T-cell (primary cell): ENCODE measurements around the gene PIPOX. TPM values are rescaled to one million over a fixed set of nuclear protein-coding genes. Genes with fewer than 3 reads are reported as not detected.

Experiments
- ATAC-seq, 4 experiments: fragments of 200-7000 bp in 3 of 4; fragments of 150-1000 bp in 1 of 4; cut with Tn5 transposase; replicated peaks in 1 of 4; 1 replicate in 3 of 4; 2 replicates in 1 of 4; pipeline ENCODE4 v1.10.0; 2021; ENCODE audit warnings: moderate library complexity in 3 of 4, mild to moderate bottlenecking in 2 of 4, moderate number of reproducible peaks in 1 of 4
- CTCF ChIA-PET, 2 donors: fragments of 300-600 bp; sonication (Branson Sonifier 250); formaldehyde crosslinking; loops; one replicate each; lab custom pipeline; 2022; ENCODE audit warnings: antibody characterized with exemption in 2 of 2; lab: Charles Lee
- POLR2A ChIA-PET, 2 donors: fragments of 300-600 bp; sonication (Branson Sonifier 250); formaldehyde crosslinking; loops; one replicate each; lab custom pipeline; 2022; ENCODE audit warnings: antibody characterized with exemption in 2 of 2; lab: Charles Lee
- DNase-seq, 35 experiments: peaks; one replicate each; pipeline versions ENCODE4 v3.0.0 to v3.0.0-alpha.2; 2013 to 2023
- H3K27ac ChIP-seq: one replicate; pipeline ENCODE4 v1.5.1; 2013; ENCODE audit warnings: low read length
- H3K27me3 ChIP-seq, 2 experiments: replicated peaks in 1 of 2; 1 replicate in 1 of 2; 2 replicates in 1 of 2; pipeline versions ENCODE4 v1.6.1 to v1.7.0; 2013; ENCODE audit warnings: low read length in 1 of 2, mixed read lengths in 1 of 2; ENCODE audit not compliant: control insufficient read depth in 2 of 2, insufficient read depth in 2 of 2; ENCODE audit errors: extremely low read depth in 1 of 2
- H3K36me3 ChIP-seq, 2 donors: 1 replicate in 1 of 2; 2 replicates in 1 of 2; pipeline versions ENCODE4 v1.6.1 to v1.7.0; 2013; ENCODE audit warnings: low read length in 1 of 2; ENCODE audit not compliant: control insufficient read depth in 2 of 2, insufficient read depth in 1 of 2; ENCODE audit errors: extremely low read depth in 1 of 2
- H3K4me1 ChIP-seq, 2 experiments: 1 replicate in 1 of 2; 2 replicates in 1 of 2; pipeline versions ENCODE4 v1.6.1 to v1.7.0; 2013; ENCODE audit warnings: low read length in 2 of 2, mixed read lengths in 1 of 2; ENCODE audit not compliant: insufficient read depth in 2 of 2, control insufficient read depth in 1 of 2; ENCODE audit errors: extremely low read depth in 1 of 2
- H3K4me3 ChIP-seq, 2 donors: 1 replicate in 1 of 2; 2 replicates in 1 of 2; pipeline versions ENCODE4 v1.5.1 to v1.7.0; 2013; ENCODE audit warnings: mild to moderate bottlenecking in 2 of 2, low read length in 1 of 2, moderate library complexity in 1 of 2; ENCODE audit not compliant: control insufficient read depth in 1 of 2; ENCODE audit errors: extremely low read depth in 1 of 2
- H3K9me3 ChIP-seq: 2 replicates; pipeline ENCODE4 v1.7.0; 2013
- H3K27ac Mint-ChIP-seq, 2 donors: one replicate each; pipeline ENCODE4 v1.8.0; 2020 to 2021; ENCODE audit warnings: mild to moderate bottlenecking in 2 of 2, mixed read lengths in 2 of 2
- H3K27me3 Mint-ChIP-seq, 2 donors: one replicate each; pipeline ENCODE4 v1.8.0; 2021 to 2022; ENCODE audit warnings: mixed read lengths in 2 of 2
- H3K36me3 Mint-ChIP-seq: one replicate; pipeline ENCODE4 v1.8.0; 2021; ENCODE audit warnings: mixed read lengths
- H3K4me1 Mint-ChIP-seq, 3 donors: one replicate each; pipeline ENCODE4 v1.8.0; 2020 to 2022; ENCODE audit warnings: mixed read lengths in 3 of 3, mild to moderate bottlenecking in 1 of 3
- H3K4me3 Mint-ChIP-seq, 3 donors: one replicate each; pipeline ENCODE4 v1.8.0; 2020 to 2022; ENCODE audit warnings: mild to moderate bottlenecking in 3 of 3, mixed read lengths in 3 of 3, moderate library complexity in 3 of 3
- H3K9me3 Mint-ChIP-seq, 3 donors: one replicate each; pipeline ENCODE4 v1.8.0; 2020 to 2022; ENCODE audit warnings: mixed read lengths in 3 of 3
- WGBS: methylation state at CpG from one replicate; pipeline ENCODE4 v1.1.5; 2013; ENCODE audit warnings: missing lambda C conversion rate; ENCODE audit not compliant: insufficient coverage; 5-methylcytosine and 5-hydroxymethylcytosine counted together
- total RNA-seq, 35 experiments: library from RNA in 6 of 35; stranded (reverse) in 6 of 35; fragments of 120-200 nt in 1 of 35; gene quantifications; one replicate each; pipeline versions ENCODE4 v1.2.1 to v1.2.4 and lab custom pipeline; 2013 to 2026

PIPOX gene
- total RNA-seq, 5 donors from 2014 or later (not counting 1 experiment from before 2014, with no cell fraction given): 2.4 to 5.7 (median 4.6) TPM

GRCh38 chr17:29018788-29019474 lies 24.0 kb upstream of the PIPOX start:
- ATAC-seq (no peak), DNase-seq (no peak)
- 52% methylated on average over 3 of the region's 6 CpGs for WGBS
- no peak overlapping the region for H3K4me3 Mint-ChIP-seq
- H3K36me3 Mint-ChIP-seq: no peaks in the 10 kb centered on the region
- ChIA-PET POLR2A (interaction anchor here in 1 of 2 donors (0.6 kb wide), 1 partner anchor 11 kb away, joined by 5 read pairs; no protein-coding TSS in a partner anchor), CTCF (interaction anchor here in 1 of 2 donors (1.0 to 1.2 kb wide), 2 partner anchors 51 to 98 kb away, joined by 3 to 4 read pairs; no protein-coding TSS in a partner anchor)
- H3K4me1 Mint-ChIP-seq: peaks cover 5 to 11% (median 7%) of the 10 kb centered on the region in 3 donors
- H3K27me3 Mint-ChIP-seq: peaks cover 56 to 75% of the 10 kb centered on the region in 2 donors
- Histone ChIP-seq H3K9me3 (no peaks in the 10 kb centered on the region), H3K27me3 (peaks cover 2 to 58% of the 10 kb centered on the region in 2 experiments), H3K4me3 (no peak overlapping the region), H3K36me3 (no peaks in the 10 kb centered on the region), H3K27ac (no peak overlapping the region), H3K4me1 (peaks cover 0 to 9% of the 10 kb centered on the region in 2 experiments)
- H3K9me3 Mint-ChIP-seq: no peaks in the 10 kb centered on the region
- no peak overlapping the region for H3K27ac Mint-ChIP-seq

- peak in 1 of 4 experiments; percentile 31 for ATAC-seq
- no peak for DNase-seq
- H3K4me3 ChIP-seq: no peak overlapping the region
- Mint-ChIP-seq H3K36me3 (no peaks in the 10 kb centered on the region), H3K27ac (no peak overlapping the region), H3K27me3 (peaks cover 56 to 78% of the 10 kb centered on the region in 2 donors), H3K4me1 (peaks cover 5 to 11% (median 7%) of the 10 kb centered on the region in 3 donors), H3K4me3 (peak overlapping the region in 2 of 3 donors; percentile 4 to 24), H3K9me3 (no peaks in the 10 kb centered on the region)
- H3K36me3 ChIP-seq: no peaks in the 10 kb centered on the region
- no peaks in the 10 kb centered on the region for H3K9me3 ChIP-seq
- ChIA-PET POLR2A (interaction anchor here in 1 of 2 donors (0.6 kb wide), 1 partner anchor 10 kb away, joined by 5 read pairs; no protein-coding TSS in a partner anchor), CTCF (interaction anchor here in 1 of 2 donors (1.0 to 1.2 kb wide), 2 partner anchors 51 to 98 kb away, joined by 3 to 4 read pairs; no protein-coding TSS in a partner anchor)
- peaks cover 0 to 9% of the 10 kb centered on the region in 2 experiments for H3K4me1 ChIP-seq
- H3K27me3 ChIP-seq: peaks cover 2 to 61% of the 10 kb centered on the region in 2 experiments
- WGBS: 5% methylated on average over 26 of the region's 39 CpGs
- no peak overlapping the region for H3K27ac ChIP-seq
Measured at GRCh38 chr17:29019475-29020181, 23.3 kb upstream of the PIPOX start.

GRCh38 chr17:29020576-29020975 lies 22.4 kb upstream of the PIPOX start:
- Histone ChIP-seq H3K27me3 (peaks cover 0 to 68% of the 10 kb centered on the region in 2 experiments), H3K9me3 (no peaks in the 10 kb centered on the region), H3K4me1 (peaks cover 0 to 9% of the 10 kb centered on the region in 2 experiments), H3K4me3 (no peak overlapping the region), H3K27ac (no peak overlapping the region), H3K36me3 (no peaks in the 10 kb centered on the region)
- H3K4me1 Mint-ChIP-seq: peaks cover 5 to 11% (median 7%) of the 10 kb centered on the region in 3 donors
- H3K9me3 Mint-ChIP-seq: no peaks in the 10 kb centered on the region
- H3K4me3 Mint-ChIP-seq: no peak overlapping the region
- 100% methylated on average over 2 of the region's 8 CpGs for WGBS
- no peak for ATAC-seq
- no peaks in the 10 kb centered on the region for H3K36me3 Mint-ChIP-seq
- ChIA-PET POLR2A (no interaction called here), CTCF (no interaction called here)
- no peak for DNase-seq
- peaks cover 56 to 78% of the 10 kb centered on the region in 2 donors for H3K27me3 Mint-ChIP-seq
- H3K27ac Mint-ChIP-seq: no peak overlapping the region

- peak overlapping the region in 1 of 3 donors; percentile 32 for H3K4me3 Mint-ChIP-seq
- ChIA-PET POLR2A (no interaction called here), CTCF (interaction anchor here in 1 of 2 donors (0.6 kb wide), 1 partner anchor 233 kb away, joined by 5 read pairs; no protein-coding TSS in a partner anchor)
Measured at GRCh38 chr17:29021226-29021625, 21.7 kb upstream of the PIPOX start.

GRCh38 chr17:29022074-29022473 lies 20.9 kb upstream of the PIPOX start:
- 90% methylated on average over 4 of the region's 7 CpGs for WGBS
- H3K36me3 Mint-ChIP-seq: no peaks in the 10 kb centered on the region
- no peak for ATAC-seq

More at GRCh38 chr17:29021226-29021625, 21.7 kb upstream of the PIPOX start:
- WGBS: 50% methylated on average over 7 of the region's 7 CpGs
- peaks cover 0 to 9% of the 10 kb centered on the region in 2 experiments for H3K4me1 ChIP-seq
- peaks cover 58 to 74% of the 10 kb centered on the region in 2 donors for H3K27me3 Mint-ChIP-seq
- no peaks in the 10 kb centered on the region for H3K36me3 ChIP-seq
- peaks cover 5 to 11% (median 7%) of the 10 kb centered on the region in 3 donors for H3K4me1 Mint-ChIP-seq
- DNase-seq (no peak), ATAC-seq (no peak)
- no peaks in the 10 kb centered on the region for H3K9me3 ChIP-seq
- H3K27ac Mint-ChIP-seq: peak overlapping the region in 1 of 2 donors; percentile 56
- no peaks in the 10 kb centered on the region for H3K9me3 Mint-ChIP-seq
- H3K4me3 ChIP-seq: no peak overlapping the region
- H3K27ac ChIP-seq: no peak overlapping the region
- no peaks in the 10 kb centered on the region for H3K36me3 Mint-ChIP-seq
- peaks cover 0 to 72% of the 10 kb centered on the region in 2 experiments for H3K27me3 ChIP-seq

GRCh38 chr17:29024316-29024952 lies 18.5 kb upstream of the PIPOX start:
- H3K27ac ChIP-seq: no peak overlapping the region
- no peak overlapping the region for H3K27ac Mint-ChIP-seq
- DNase-seq: no peak
- H3K4me3 ChIP-seq: no peak overlapping the region
- no peaks in the 10 kb centered on the region for H3K9me3 Mint-ChIP-seq
- peaks cover 0 to 7% of the 10 kb centered on the region in 2 experiments for H3K4me1 ChIP-seq
- ChIA-PET CTCF (no interaction called here), POLR2A (no interaction called here)
- H3K36me3 ChIP-seq: no peaks in the 10 kb centered on the region
- H3K4me3 Mint-ChIP-seq: no peak overlapping the region
- H3K36me3 Mint-ChIP-seq: no peaks in the 10 kb centered on the region
- no peaks in the 10 kb centered on the region for H3K9me3 ChIP-seq
- peaks cover 44 to 68% of the 10 kb centered on the region in 2 donors for H3K27me3 Mint-ChIP-seq
- H3K4me1 Mint-ChIP-seq: peaks cover 3 to 5% (median 3%) of the 10 kb centered on the region in 3 donors
- no CpG with 5 or more reads among the region's 6 CpGs for WGBS
- ATAC-seq: no peak
- H3K27me3 ChIP-seq: peaks cover 0 to 61% of the 10 kb centered on the region in 2 experiments

More at GRCh38 chr17:29022074-29022473, 20.9 kb upstream of the PIPOX start:
- DNase-seq: no peak
- ChIA-PET POLR2A (no interaction called here), CTCF (no interaction called here)
- Histone ChIP-seq H3K36me3 (no peaks in the 10 kb centered on the region), H3K4me3 (no peak overlapping the region), H3K27ac (no peak overlapping the region), H3K27me3 (peaks cover 0 to 72% of the 10 kb centered on the region in 2 experiments), H3K9me3 (no peaks in the 10 kb centered on the region), H3K4me1 (peaks cover 0 to 9% of the 10 kb centered on the region in 2 experiments)
- no peak overlapping the region for H3K27ac Mint-ChIP-seq
- peaks cover 5 to 11% (median 7%) of the 10 kb centered on the region in 3 donors for H3K4me1 Mint-ChIP-seq
- peaks cover 60 to 77% of the 10 kb centered on the region in 2 donors for H3K27me3 Mint-ChIP-seq
- no peaks in the 10 kb centered on the region for H3K9me3 Mint-ChIP-seq
- no peak overlapping the region for H3K4me3 Mint-ChIP-seq
